ENCODE data around the gene ANKRD12. TPM values are rescaled to one million over a fixed set of nuclear protein-coding genes. Genes with fewer than 3 reads are reported as not detected.
A peak's percentile ranks its signal among the peaks of the same experiment; 100 is the strongest.

Gene ANKRD12
- total and polyA plus RNA-seq, 7 donors, result 5.7 to 49.0 (median 36.7) TPM

DNA sequence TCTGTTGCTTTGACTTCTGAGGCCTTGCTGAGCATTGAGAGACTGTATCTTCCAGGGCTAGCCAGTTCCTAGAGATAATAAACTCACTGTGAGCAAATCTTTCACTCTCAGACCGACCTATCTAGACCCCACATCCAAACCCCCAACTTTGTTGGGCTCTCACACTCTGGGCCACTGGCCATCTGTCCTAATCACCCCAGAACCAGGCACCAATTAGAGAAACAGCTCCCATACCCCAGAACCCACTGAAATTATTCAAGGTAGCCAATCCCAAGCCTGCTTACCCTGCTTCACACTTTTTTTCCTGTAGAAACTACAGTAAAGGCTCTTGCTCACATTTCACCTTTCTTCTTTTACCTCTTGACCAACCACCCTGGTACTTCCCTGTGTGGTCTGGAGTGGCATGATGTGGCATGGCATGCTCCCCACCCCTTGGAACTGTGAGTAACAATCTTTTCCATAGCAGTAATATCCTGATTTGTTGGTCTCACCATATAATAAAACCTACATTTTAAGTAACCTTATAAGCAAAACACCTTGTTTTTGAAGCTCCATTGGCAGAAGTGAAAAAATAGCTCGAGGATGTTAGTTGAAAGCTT is 55.2 kb downstream of the ANKRD12 start:
- Histone ChIP-seq H3K27ac (no peak overlapping the region), H3K9me3 (no peaks in the 10 kb centered on the region), H3K4me1 (peaks cover 6% of the 10 kb centered on the region), H3K27me3 (ENCODE audit: insufficient read depth in 3 of 3, low read length in 2 of 3) (no peaks in the 10 kb centered on the region), H3K4me3 (no peak overlapping the region), H3K36me3 (ENCODE audit: insufficient read depth in 1 of 2, low read depth in 1 of 2) (peaks cover 3 to 32% of the 10 kb centered on the region in 2 donors)
- TF ChIP-seq, protein P1, sequence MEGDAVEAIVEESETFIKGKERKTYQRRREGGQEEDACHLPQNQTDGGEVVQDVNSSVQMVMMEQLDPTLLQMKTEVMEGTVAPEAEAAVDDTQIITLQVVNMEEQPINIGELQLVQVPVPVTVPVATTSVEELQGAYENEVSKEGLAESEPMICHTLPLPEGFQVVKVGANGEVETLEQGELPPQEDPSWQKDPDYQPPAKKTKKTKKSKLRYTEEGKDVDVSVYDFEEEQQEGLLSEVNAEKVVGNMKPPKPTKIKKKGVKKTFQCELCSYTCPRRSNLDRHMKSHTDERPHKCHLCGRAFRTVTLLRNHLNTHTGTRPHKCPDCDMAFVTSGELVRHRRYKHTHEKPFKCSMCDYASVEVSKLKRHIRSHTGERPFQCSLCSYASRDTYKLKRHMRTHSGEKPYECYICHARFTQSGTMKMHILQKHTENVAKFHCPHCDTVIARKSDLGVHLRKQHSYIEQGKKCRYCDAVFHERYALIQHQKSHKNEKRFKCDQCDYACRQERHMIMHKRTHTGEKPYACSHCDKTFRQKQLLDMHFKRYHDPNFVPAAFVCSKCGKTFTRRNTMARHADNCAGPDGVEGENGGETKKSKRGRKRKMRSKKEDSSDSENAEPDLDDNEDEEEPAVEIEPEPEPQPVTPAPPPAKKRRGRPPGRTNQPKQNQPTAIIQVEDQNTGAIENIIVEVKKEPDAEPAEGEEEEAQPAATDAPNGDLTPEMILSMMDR (IDR thresholded peaks at IDR 0.05), result no peak
- ATAC-seq (peak in 1 of 4 donors; percentile 43), DNase-seq (no peak)
- intact Hi-C loops (cut with DNase I), result loop anchor here in 1 of 2 donors (5.0 kb wide), 1 partner anchor 44 kb away; no protein-coding TSS in a partner anchor
- 62 to 73% (median 71%) methylated on average over 2 of the region's 2 CpGs for WGBS, 3 donors

DNA sequence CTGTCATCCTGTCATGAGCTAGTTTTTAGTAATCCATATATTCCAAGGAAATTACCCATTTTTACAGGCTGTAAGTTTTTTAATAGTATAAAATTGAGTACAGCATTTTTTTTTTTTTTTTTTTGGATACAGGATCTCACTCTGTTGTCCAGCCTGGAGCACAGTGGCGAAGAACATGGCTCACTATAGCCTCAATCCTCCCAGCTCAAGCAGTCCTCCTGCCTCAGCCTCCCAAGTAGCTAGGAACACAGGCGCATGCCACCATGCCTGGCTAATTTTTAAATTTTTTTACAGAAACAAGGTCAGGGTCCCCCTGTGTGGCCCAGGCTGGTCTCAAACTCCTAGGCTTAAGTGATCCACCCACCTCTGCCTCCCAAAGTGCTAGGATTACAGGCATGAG is 56.5 kb downstream of the ANKRD12 start:
- ATAC-seq (no peak), DNase-seq (no peak)

DNA sequence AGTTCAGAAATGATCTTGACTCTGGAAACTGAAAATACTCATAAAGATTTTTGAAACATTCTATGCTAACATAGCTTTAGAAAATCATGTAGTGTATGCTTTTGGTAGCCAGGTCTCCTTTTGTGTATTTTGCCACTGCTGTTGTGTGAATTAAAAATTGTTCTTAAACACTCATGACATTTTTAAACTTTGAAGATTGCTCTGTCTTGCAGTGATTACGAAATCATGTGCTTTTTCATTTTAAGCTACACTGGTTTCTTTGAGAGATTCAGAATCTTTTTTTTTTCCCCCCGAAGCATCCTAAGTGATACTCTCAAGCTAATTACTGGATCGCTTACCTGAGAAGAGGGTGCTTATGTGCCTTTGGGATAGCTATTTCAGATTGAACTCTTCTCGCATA is 60.0 kb downstream of the ANKRD12 start:
- DNase-seq (no peak), ATAC-seq (no peak)
- Histone ChIP-seq H3K4me3 (no peak overlapping the region), H3K4me1 (peaks cover 6% of the 10 kb centered on the region), H3K36me3 (ENCODE audit: insufficient read depth in 1 of 2, low read depth in 1 of 2) (peaks cover 0 to 17% of the 10 kb centered on the region in 2 donors), H3K27me3 (ENCODE audit: insufficient read depth in 3 of 3, low read length in 2 of 3) (no peaks in the 10 kb centered on the region), H3K27ac (no peak overlapping the region), H3K9me3 (no peaks in the 10 kb centered on the region)
- 94 to 98% (median 97%) methylated on average over 4 of the region's 4 CpGs for whole genome bisulfite sequencing, 3 donors
- intact Hi-C loops (cut with DNase I), result no loop called here
- TF ChIP-seq, protein P1 (IDR thresholded peaks at IDR 0.05), result no peak

More for the DNA sequence above, 56.5 kb downstream of the ANKRD12 start:
- Histone ChIP-seq H3K36me3 (ENCODE audit: insufficient read depth in 1 of 2, low read depth in 1 of 2) (peaks cover 3 to 33% of the 10 kb centered on the region in 2 donors), H3K27ac (no peak overlapping the region), H3K9me3 (no peaks in the 10 kb centered on the region), H3K27me3 (ENCODE audit: insufficient read depth in 3 of 3, low read length in 2 of 3) (no peaks in the 10 kb centered on the region), H3K4me1 (peaks cover 6% of the 10 kb centered on the region), H3K4me3 (no peak overlapping the region)
- 99 to 100% (median 100%) methylated on average over 2 of the region's 2 CpGs for WGBS, 3 donors
- intact Hi-C loops (cut with DNase I), result loop anchor here in 1 of 2 donors (5.0 kb wide), 1 partner anchor 46 kb away; no protein-coding TSS in a partner anchor
- TF ChIP-seq, protein P1 (IDR thresholded peaks at IDR 0.05), result no peak

DNA sequence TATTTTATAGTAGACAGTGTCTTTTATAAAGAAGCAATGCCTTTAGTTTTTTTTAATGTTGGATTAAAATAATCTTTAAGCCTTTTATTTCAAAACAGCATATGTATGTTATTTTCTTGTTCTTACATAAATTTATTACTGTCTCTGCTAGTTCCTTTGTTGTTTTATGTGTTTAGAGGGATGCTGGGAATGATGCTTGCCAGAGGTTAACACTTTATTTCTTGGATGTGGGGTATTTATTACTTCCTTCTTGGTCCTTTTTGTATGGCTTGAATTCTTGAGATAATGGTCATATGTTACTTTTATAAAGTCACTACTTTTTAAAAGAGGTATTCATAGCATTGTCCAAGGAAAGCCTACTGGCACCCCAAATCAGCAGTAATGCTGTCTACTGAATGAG is 63.1 kb downstream of the ANKRD12 start:
- H3K27me3 ChIP-seq (ENCODE audit: insufficient read depth in 3 of 3, low read length in 2 of 3), result no peaks in the 10 kb centered on the region
- no peaks in the 10 kb centered on the region for H3K9me3 ChIP-seq
- no peak overlapping the region for H3K4me3 ChIP-seq
- peaks cover 0 to 17% of the 10 kb centered on the region in 2 donors for H3K36me3 ChIP-seq (ENCODE audit: insufficient read depth in 1 of 2, low read depth in 1 of 2)
- no peak overlapping the region for H3K27ac ChIP-seq
- DNase-seq (no peak), ATAC-seq (no peak)
- TF ChIP-seq, protein P1 (IDR thresholded peaks at IDR 0.05), result no peak
- intact Hi-C loops (cut with DNase I), result no loop called here
- H3K4me1 ChIP-seq, result peaks cover 9% of the 10 kb centered on the region

DNA sequence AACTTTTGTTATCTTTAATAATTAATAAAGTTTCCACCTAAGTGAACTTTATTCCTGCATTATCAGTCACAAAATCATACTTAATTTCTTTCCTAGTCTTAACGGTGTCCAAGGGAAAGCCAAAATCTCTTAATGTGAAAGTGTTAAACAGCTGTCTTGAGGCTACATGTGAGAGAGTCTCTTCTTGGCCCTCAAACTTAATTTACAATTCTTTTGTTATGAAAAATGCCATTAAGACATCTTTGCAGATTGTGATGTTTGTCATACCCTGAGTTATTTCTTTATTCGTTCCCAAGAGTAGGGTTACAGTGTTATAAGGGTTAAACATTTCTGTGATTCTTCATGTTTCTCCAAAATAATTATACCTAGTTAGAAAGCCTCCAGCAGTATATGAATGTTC is 64.6 kb downstream of the ANKRD12 start:
- no peak overlapping the region for H3K27ac ChIP-seq
- peaks cover 0 to 3% of the 10 kb centered on the region in 2 donors for H3K36me3 ChIP-seq (ENCODE audit: insufficient read depth in 1 of 2, low read depth in 1 of 2)
- no peaks in the 10 kb centered on the region for H3K9me3 ChIP-seq
- H3K4me3 ChIP-seq, result no peak overlapping the region
- no peak for ATAC-seq
- H3K4me1 ChIP-seq, result peaks cover 13% of the 10 kb centered on the region
- H3K27me3 ChIP-seq (ENCODE audit: insufficient read depth in 3 of 3, low read length in 2 of 3), result no peaks in the 10 kb centered on the region
- TF ChIP-seq, protein P1 (IDR thresholded peaks at IDR 0.05), result no peak
- 68 to 77% (median 75%) methylated on average over 2 of the region's 2 CpGs for WGBS, 3 donors
- intact Hi-C loops (cut with DNase I), result no loop called here
- no peak for DNase-seq

Data from psoas muscle (tissue), 8 donors.